ENCODE data around the gene U2AF2.
"Not testable (repeated sequence)": the region's sequence is repeated elsewhere in the genome, so short reads cannot be mapped to it uniquely, and the experiment has no call there.

The U2AF2 gene

GRCh38 chr19:55692681-55693081 is 37.8 kb downstream of the U2AF2 start:
- no peak for DNase-seq

DNA sequence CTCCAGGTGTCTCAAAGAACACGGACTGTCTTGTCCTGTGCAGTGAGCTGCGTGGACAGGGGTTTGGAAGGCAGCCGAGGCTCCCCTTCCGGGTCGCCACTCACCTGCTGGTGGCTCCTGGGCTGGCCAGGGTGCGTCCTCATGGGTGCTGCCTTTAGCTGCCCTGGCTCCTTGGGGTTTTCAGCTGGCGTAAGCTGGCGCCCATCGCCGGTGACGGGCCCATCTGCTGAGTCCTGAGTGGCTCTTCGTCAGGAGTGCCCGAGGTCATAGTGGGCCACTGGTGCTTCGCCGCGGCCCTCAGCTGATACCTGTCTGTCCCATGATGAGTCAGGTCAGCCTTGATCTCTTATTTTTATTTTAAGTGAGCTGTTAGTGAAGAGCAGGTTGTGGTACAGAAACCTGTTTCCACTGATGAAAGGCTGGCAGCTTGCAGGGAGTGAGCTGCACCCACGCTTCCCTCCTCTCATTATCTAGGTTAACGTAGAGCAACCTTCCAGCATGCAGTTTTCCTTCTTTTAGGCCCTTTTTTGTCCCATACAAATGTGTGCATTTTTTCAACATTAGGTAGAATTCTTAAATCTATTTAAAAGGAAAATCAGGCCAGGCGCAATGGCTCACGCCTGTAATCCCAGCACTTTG is 38.6 kb downstream of the U2AF2 start:
- no peak for DNase-seq

DNA sequence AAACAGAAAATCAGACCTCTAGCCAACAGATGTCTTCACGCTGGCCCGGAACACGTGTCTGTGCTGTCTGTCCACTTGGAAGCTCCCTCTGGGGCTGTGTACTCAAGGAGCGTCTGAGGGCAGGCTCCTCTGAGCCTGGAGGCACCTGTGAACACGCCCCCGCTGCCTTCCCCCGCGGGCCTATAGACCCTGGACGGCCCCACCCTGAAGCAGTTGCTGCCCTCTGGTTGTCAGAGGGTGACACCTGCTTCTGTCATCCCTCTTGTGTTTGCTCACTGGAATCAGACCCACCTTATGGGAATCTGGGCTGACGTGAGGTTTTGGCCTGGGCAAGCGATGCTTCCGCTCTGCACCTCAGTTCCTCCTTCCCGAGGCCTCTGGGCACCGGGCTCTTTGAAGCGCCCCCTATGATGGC is 39.4 kb downstream of the U2AF2 start:
- DNase-seq = no peak

DNA sequence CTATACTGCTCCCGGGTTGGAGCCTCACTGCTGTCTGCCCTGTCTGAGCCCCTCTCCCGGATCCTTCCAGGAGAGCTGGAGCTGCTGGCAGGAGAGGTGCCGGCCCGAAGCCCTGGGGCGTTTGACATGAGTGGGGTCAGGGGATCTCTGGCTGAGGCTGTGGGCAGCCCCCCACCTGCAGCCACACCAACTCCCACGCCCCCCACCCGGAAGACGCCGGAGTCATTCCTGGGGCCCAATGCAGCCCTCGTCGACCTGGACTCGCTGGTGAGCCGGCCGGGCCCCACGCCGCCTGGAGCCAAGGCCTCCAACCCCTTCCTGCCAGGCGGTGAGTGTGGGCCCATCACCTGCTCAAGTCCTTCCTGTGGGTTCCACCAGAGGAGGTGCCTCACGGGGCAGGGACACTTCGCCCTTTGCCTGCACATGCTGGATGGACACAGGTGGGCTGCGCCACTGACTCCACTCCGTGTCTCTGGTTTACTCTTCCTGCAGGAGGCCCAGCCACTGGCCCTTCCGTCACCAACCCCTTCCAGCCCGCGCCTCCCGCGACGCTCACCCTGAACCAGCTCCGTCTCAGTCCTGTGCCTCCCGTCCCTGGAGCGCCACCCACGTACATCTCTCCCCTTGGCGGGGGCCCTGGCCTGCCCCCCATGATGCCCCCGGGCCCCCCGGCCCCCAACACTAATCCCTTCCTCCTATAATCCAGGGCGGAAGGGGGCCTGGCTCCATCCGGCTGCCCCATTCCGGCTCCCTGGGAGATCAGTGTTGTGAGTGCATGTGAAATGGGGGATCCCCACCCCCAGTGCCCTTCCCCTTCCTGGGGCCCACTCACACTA is 40.0 kb downstream of the U2AF2 start:
- no peak for DNase-seq

- no peak for DNase-seq
These were observed 40.9 kb downstream of the U2AF2 start for GRCh38 chr19:55695511-55696290.

GRCh38 chr19:55696301-55697068 is 41.6 kb downstream of the U2AF2 start:
- DNase-seq = no peak

DNA sequence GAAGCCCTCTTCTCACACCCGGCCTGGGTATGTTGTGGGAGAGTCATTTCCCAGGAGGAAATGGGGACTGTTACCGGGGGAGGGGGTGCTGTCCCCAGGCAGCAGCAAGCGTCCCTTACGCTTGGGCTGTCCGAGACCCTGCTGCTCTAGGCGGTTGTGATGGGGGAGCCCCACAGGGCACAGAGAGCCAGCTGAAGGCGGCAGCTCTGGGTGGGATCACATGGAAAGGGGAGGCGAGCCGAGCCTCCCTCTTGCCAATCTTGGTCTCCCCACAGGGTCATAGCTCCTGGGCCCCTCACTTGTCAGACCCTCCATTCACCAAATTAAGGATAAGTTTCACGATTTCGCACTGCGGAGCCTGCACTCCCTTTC is 42.2 kb downstream of the U2AF2 start:
- DNase-seq = no peak

DNA sequence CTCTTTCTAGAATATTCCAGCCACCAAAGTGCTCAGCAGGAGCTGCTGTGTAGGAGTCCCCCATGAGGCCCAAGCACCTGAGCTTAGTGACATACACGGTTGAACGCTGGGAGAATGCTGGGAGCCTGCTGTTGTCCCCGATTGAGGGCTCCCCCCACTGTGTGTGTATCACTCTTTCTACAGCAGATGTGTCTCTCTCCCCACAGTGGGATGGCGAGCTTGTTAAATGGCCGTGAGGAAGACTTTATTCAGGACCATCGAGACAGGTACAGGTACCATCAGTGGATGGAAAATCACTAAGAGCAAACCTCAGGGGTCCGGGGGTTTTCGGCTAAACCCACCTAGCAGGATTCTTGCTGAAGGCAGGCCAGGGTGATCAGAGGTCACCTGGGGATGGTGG is 42.9 kb downstream of the U2AF2 start:
- DNase-seq = no peak

DNA sequence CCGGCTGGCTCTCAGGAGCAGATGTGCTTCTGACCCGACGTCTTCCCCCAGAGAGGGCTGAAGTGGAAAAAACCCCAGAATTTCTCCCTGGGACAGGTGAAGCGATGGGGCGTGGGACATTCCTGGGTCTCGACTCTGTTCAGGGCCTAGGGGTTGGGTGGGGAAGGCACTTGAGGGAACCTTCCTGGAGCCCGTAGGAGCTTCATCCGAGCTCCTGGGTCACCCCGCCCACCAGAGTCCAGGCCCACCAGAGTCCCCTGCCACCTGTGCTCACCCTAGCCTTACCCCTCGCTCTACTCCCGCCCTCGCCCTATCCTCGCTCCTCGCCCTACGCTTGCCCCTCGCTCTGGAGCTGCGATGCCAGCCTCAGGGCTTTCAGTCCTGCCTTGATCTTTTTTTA is 43.4 kb downstream of the U2AF2 start:
- no peak for DNase-seq

GRCh38 chr19:55699221-55699620 is 44.4 kb downstream of the U2AF2 start:
- no peak for DNase-seq

- no peak for DNase-seq
These were observed 46.0 kb downstream of the U2AF2 start for GRCh38 chr19:55700813-55701212.

- no peak for DNase-seq
These were observed 47.3 kb downstream of the U2AF2 start for GRCh38 chr19:55702131-55702627.

DNA sequence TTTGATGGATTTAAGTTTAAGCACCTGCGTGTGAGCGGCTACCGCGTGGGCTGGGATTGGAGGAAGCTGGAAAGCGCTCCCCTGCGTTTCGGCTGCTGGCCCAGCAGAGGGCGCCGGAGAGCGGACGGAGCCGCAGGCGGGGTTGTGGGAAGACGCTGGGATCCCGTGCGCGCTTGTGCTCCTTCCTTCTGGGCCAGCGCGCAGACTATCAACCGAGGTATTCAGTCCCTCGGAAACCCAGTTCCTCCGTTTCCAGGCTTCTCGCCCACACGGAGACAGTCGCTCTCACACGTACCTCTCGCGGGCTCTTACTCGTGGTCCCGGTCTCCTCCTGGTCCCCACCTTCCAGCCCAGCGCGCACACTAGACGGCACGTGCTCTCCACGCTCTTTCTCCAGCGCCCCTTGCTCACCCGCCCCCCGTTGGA is 49.0 kb downstream of the U2AF2 start:
- DNase-seq = no peak

- DNase-seq = no peak
These were observed 49.8 kb downstream of the U2AF2 start for GRCh38 chr19:55704494-55705245.

- DNase-seq = no peak
These were observed 51.1 kb downstream of the U2AF2 start for GRCh38 chr19:55705972-55706371.

DNA sequence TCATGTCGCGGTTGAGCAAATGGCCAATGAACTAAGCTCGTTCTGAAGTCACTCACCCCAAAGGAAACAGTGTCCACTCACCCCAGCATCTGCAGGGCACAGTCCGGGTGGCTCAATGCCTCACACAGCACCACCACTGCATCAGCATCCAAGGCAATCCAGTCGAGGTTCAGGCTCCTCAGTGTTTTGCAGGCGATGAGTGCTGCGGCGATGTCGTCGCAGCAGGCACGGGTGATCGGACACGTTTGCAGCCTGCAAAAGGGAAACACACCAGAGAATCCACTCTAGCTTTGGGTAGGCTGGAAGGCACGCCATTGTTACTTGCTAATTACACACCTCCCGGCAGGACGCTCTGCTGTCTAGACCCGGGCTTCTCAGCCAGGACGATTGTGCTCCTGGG is 56.9 kb downstream of the U2AF2 start:
- DNase-seq = no peak

DNA sequence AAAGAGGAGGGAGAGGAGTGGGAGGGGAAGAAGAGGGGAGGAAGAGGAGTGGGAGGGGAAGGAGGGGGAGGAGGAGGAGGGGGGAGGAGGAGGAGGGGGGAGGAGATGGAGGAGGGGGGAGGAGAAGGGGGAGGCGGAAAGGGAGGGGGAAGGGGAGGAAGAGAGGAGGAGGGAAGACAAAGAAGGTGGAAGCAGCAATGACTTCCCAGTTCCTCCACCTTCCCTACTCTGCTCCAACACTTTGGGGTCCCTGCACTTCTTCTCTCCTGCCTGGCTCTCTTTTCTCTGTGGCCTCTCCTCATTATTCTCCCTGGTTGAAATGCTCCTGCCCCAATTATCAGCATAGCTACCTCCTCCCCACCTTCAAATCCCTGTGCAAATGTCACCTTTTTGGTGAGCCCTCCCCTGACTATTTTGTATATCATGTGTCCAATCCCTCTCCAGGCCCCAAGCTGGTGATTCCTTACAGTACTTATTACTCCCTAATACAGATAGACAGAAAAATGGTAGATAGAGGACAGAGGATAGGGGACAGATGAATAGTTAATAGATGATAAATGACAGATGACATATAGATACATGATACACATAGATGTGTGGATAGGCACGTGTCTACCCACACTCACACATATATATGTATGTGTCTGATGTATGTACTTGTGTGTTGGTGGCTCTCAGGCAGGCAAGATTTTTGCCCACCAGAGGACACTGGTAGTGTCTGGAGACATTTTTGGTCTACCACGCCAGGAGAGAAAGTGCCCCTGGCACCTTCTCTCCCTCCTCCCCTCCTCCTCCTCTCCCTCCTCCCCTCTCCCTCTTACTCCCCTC is 58.2 kb downstream of the U2AF2 start:
- DNase-seq = no peak

DNA sequence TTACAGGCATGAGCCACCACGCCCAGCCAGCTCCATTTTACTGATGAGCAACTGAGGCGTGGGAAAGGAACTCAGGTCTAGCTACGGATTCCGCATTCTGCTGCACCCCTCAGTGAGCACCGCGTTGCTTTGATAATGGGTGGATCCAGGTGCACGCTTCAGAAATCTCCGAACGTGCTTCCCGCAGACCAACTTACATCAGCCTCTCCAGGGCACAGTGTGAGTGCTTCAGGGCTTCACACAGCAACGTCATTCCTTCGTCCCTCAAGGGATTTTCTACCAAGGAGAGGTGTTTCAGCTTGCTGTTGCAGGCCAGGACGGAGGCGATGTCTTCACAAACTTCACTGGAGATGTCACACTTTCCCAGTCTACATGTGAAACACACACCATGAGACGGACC is 61.7 kb downstream of the U2AF2 start:
- no peak for DNase-seq

- DNase-seq = no peak
These were observed 62.4 kb downstream of the U2AF2 start for GRCh38 chr19:55717251-55717650.

DNA sequence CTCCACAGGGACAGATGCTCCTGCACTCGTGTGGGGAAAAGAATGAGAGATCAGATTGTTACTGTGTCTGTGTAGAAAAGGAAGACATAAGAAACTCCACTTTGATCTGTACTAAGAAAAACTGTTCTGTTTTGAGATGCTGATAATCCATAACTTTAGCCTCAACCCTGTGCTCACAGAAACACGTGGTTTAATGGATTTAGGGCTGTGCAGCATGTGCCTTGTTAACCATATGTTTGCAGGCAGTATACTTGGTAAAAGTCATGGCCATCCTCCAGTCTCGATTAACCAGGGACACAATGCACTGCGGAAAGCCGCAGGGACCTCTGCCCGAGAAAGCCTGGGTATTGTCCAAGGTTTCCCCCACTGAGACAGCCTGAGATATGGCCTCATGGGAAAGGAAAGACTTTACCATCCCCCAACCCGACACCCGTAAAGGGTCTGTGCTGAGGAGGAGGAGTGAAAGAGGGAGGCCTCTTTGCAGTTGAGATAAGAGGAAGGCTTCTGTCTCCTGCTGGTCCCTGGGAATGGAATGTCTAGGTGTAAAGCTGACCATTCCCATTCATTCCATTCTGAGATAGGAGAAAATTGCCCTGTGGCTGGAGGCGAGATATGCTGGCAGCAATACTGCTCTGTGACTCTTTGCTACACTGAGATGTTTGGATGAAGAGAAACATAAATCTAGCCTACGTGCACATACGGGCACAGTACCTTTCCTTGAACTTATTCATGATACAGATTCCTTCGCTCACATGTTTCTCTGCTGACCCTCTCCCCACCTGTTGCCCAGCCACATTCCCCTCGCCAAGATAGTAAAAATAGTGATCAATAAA is 63.3 kb downstream of the U2AF2 start:
- DNase-seq = not testable (repeated sequence)

All from NCI-H187 (cell line).